Measurements from ENCODE around the gene CLBA1.

The CLBA1 gene

DNA sequence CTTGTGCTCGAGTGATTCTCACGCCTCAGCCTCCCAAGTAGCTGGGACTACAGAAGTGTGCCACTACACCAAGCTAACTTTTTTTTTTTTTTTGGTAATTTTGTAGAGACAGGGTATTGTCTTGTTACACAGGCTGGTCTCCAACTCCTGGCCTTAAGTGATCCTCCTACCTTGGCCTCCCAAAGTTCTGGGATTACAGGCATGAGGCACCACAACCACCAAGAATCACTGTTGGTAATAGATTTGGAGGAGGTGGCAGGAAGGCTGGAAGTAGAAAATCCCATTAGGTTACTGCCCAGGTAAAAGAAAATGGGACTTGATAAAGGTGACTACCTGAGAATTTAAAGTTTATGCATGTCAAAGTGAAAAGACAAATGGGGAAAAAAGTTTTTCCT lies 36.7 kb downstream of the CLBA1 start:
- H3K27ac ChIP-seq (ENCODE audit: low read depth, low read length) = no peak overlapping the region

DNA sequence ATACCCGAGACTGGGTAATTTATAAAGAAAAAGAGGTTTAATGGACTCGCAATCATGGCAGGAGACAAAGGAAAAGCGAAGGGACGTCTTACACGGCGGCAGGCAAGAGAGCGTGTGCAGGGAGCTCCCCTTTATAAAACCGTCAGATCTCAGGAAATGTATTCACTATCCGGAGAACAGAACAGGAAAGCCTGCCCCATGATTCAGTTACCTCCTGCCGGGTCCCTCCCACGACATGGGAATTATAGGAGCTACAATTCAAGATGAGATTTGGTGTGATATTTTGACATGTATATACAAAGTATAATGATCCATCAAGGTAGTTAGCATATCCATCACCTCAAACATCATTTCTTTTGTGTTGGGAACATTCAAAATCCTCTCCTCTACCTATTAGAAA lies 37.6 kb downstream of the CLBA1 start:
- Histone ChIP-seq H3K79me2 (ENCODE audit: control insufficient read depth, low read length) (peaks cover 42% of the 10 kb centered on the region), H3F3A (ENCODE audit: control insufficient read depth, insufficient read depth) (peaks cover 10% of the 10 kb centered on the region), H3K4me2 (ENCODE audit: low read length) (no peak overlapping the region), H3K36me3 (ENCODE audit: control insufficient read depth, low read length) (peaks cover 25% of the 10 kb centered on the region), H3K4me1 (ENCODE audit: control insufficient read depth, low read length) (peaks cover 43% of the 10 kb centered on the region), H3K9me2 (replicated peaks; ENCODE audit: control insufficient read depth, low read length) (no peaks in the 10 kb centered on the region), H3K9me3 (ENCODE audit: control insufficient read depth, insufficient read depth, low read length) (peaks cover 3% of the 10 kb centered on the region; the same call in 1 of the 2 replicates), H4K20me1 (ENCODE audit: control insufficient read depth, insufficient read depth, low read depth, low read length) (peaks cover 18% of the 10 kb centered on the region), H3K4me3 (ENCODE audit: low read length) (no peak overlapping the region), H3K27ac (ENCODE audit: low read depth, low read length) (no peak overlapping the region), H3K27me3 (ENCODE audit: control insufficient read depth, low read length) (no peaks in the 10 kb centered on the region)
- no peak for TF ChIP-seq CTCF (IDR thresholded peaks at IDR 0.05; ENCODE audit: low read depth, low read length, poor library complexity, severe bottlenecking)
- no peak for TF ChIP-seq EZH2phosphoT487 (IDR thresholded peaks at IDR 0.05; ENCODE audit: borderline replicate concordance, low read length)

More for the DNA sequence above, 36.7 kb downstream of the CLBA1 start:
- peaks cover 33% of the 10 kb centered on the region for H3K36me3 ChIP-seq (ENCODE audit: control insufficient read depth, low read length)
- no peaks in the 10 kb centered on the region for H3K9me2 ChIP-seq (replicated peaks; ENCODE audit: control insufficient read depth, low read length)
- H3K79me2 ChIP-seq (ENCODE audit: control insufficient read depth, low read length) = peaks cover 51% of the 10 kb centered on the region
- H3K4me3 ChIP-seq (ENCODE audit: low read length) = peak overlapping the region; percentile 87
- peaks cover 3% of the 10 kb centered on the region; the same call in 1 of the 2 replicates for H3K9me3 ChIP-seq (ENCODE audit: control insufficient read depth, insufficient read depth, low read length)
- H3K27me3 ChIP-seq (ENCODE audit: control insufficient read depth, low read length) = no peaks in the 10 kb centered on the region
- TF ChIP-seq CTCF (IDR thresholded peaks at IDR 0.05; ENCODE audit: low read depth, low read length, poor library complexity, severe bottlenecking) = no peak
- TF ChIP-seq EZH2phosphoT487 (IDR thresholded peaks at IDR 0.05; ENCODE audit: borderline replicate concordance, low read length) = no peak
- H4K20me1 ChIP-seq (ENCODE audit: control insufficient read depth, insufficient read depth, low read depth, low read length) = peaks cover 24% of the 10 kb centered on the region
- H3K4me2 ChIP-seq (ENCODE audit: low read length) = peak overlapping the region; percentile 74
- H3K4me1 ChIP-seq (ENCODE audit: control insufficient read depth, low read length) = peaks cover 46% of the 10 kb centered on the region
- peaks cover 10% of the 10 kb centered on the region for H3F3A ChIP-seq (ENCODE audit: control insufficient read depth, insufficient read depth)

GRCh38 chr14:105023791-105024480 lies 38.3 kb downstream of the CLBA1 start:
- H3K4me1 ChIP-seq (ENCODE audit: control insufficient read depth, low read length) = peaks cover 35% of the 10 kb centered on the region

More at GRCh38 chr14:105023791-105024480, 38.3 kb downstream of the CLBA1 start:
- H3F3A ChIP-seq (ENCODE audit: control insufficient read depth, insufficient read depth) = peaks cover 10% of the 10 kb centered on the region
- H4K20me1 ChIP-seq (ENCODE audit: control insufficient read depth, insufficient read depth, low read depth, low read length) = peaks cover 12% of the 10 kb centered on the region; the same call in 1 of the 2 replicates
- H3K9me2 ChIP-seq (replicated peaks; ENCODE audit: control insufficient read depth, low read length) = no peaks in the 10 kb centered on the region
- no peaks in the 10 kb centered on the region for H3K27me3 ChIP-seq (ENCODE audit: control insufficient read depth, low read length)
- H3K9me3 ChIP-seq (ENCODE audit: control insufficient read depth, insufficient read depth, low read length) = peaks cover 3% of the 10 kb centered on the region; the same call in 1 of the 2 replicates
- no peak overlapping the region for H3K27ac ChIP-seq (ENCODE audit: low read depth, low read length)
- H3K79me2 ChIP-seq (ENCODE audit: control insufficient read depth, low read length) = peaks cover 34% of the 10 kb centered on the region
- H3K4me3 ChIP-seq (ENCODE audit: low read length) = no peak overlapping the region
- peaks cover 17% of the 10 kb centered on the region for H3K36me3 ChIP-seq (ENCODE audit: control insufficient read depth, low read length)
- TF ChIP-seq EZH2phosphoT487 (IDR thresholded peaks at IDR 0.05; ENCODE audit: borderline replicate concordance, low read length) (no peak), CTCF (IDR thresholded peaks at IDR 0.05; ENCODE audit: low read depth, low read length, poor library complexity, severe bottlenecking) (no peak)
- no peak overlapping the region for H3K4me2 ChIP-seq (ENCODE audit: low read length)

All from DOHH2 (cell line).